Keratinocyte (primary cell): ENCODE data around the gene CDK14. TPM values are rescaled to one million over a fixed set of nuclear protein-coding genes. Genes with fewer than 3 reads are reported as not detected.

ENCODE experiments used
- DNase-seq: peaks from one replicate; pipeline ENCODE4 v3.0.0-alpha.2; 2011; ENCODE audit warnings: low read depth, missing footprints, low spot score
- FAIRE-seq: peaks from 2 replicates; lab custom pipeline; 2011; peaks lifted over from hg19 to GRCh38; lab: Jason Lieb, UNC
- H2AFZ ChIP-seq: 2 replicates; pipeline ENCODE4 v1.6.0; 2012; ENCODE audit warnings: low read length, control low read depth, inconsistent platforms; ENCODE audit not compliant: control insufficient read depth
- H3K27ac ChIP-seq: 2 replicates; pipeline ENCODE4 v1.5.1; 2011; ENCODE audit warnings: low read length; ENCODE audit not compliant: control insufficient read depth, insufficient read depth
- H3K27me3 ChIP-seq: 3 replicates; pipeline ENCODE4 v1.6.0; 2011; ENCODE audit warnings: low read length; ENCODE audit not compliant: control insufficient read depth, insufficient read depth; ENCODE audit errors: extremely low read depth
- H3K36me3 ChIP-seq, 2 experiments: 2 replicates in 1 of 2; 3 replicates in 1 of 2; pipeline ENCODE4 v1.5.1; 2011; ENCODE audit warnings: low read length in 2 of 2, mild to moderate bottlenecking in 1 of 2; ENCODE audit not compliant: control insufficient read depth in 2 of 2, insufficient read depth in 2 of 2; ENCODE audit errors: extremely low read depth in 1 of 2
- H3K4me1 ChIP-seq: 3 replicates; pipeline ENCODE4 v1.5.1; 2011; ENCODE audit warnings: low read length; ENCODE audit not compliant: control insufficient read depth, insufficient read depth; ENCODE audit errors: extremely low read depth
- H3K4me2 ChIP-seq: 3 replicates; pipeline ENCODE4 v1.6.0; 2011; ENCODE audit warnings: low read depth, low read length; ENCODE audit not compliant: control insufficient read depth, insufficient read depth; ENCODE audit errors: extremely low read depth
- H3K4me3 ChIP-seq, 3 experiments: fragments of 200-600 bp in 1 of 3; sonication (generic) in 1 of 3; 2 replicates in 2 of 3; 3 replicates in 1 of 3; pipeline ENCODE4 v1.5.1; 2011 to 2016; ENCODE audit warnings: low read length in 3 of 3, mild to moderate bottlenecking in 3 of 3, control low read depth in 2 of 3, inconsistent platforms in 1 of 3, low read depth in 1 of 3, mixed read lengths in 1 of 3, mixed run types in 1 of 3, moderate library complexity in 1 of 3; ENCODE audit not compliant: control insufficient read depth in 2 of 3, insufficient read depth in 2 of 3; ENCODE audit errors: extremely low read depth in 1 of 3
- H3K79me2 ChIP-seq: 2 replicates; pipeline ENCODE4 v1.6.0; 2012; ENCODE audit warnings: low read length; ENCODE audit not compliant: control insufficient read depth, insufficient read depth
- H3K9ac ChIP-seq: 3 replicates; pipeline ENCODE4 v1.6.0; 2011; ENCODE audit warnings: low read length; ENCODE audit not compliant: control insufficient read depth, insufficient read depth; ENCODE audit errors: extremely low read depth
- H3K9me1 ChIP-seq: 3 replicates; pipeline ENCODE4 v1.6.0; 2011; ENCODE audit warnings: low read length; ENCODE audit not compliant: control insufficient read depth, insufficient read depth; ENCODE audit errors: extremely low read depth
- H3K9me3 ChIP-seq: 2 replicates; pipeline ENCODE4 v1.5.1; 2012; ENCODE audit warnings: low read depth, low read length; ENCODE audit not compliant: control insufficient read depth
- H4K20me1 ChIP-seq: 3 replicates; pipeline ENCODE4 v1.6.0; 2011; ENCODE audit warnings: low read length; ENCODE audit not compliant: control insufficient read depth, insufficient read depth; ENCODE audit errors: extremely low read depth
- EZH2 ChIP-seq: IDR thresholded peaks from one replicate; pipeline ENCODE4 v1.6.1; 2012; ENCODE audit warnings: inconsistent platforms, mild to moderate bottlenecking, low read length, moderate library complexity
- dilution Hi-C: fragments of 300-500 bp; cut with MboI; formaldehyde crosslinking; loops from one replicate; pipeline ENCODE4 v1.7.0; 2020; ENCODE audit warnings: low sequenced_read_pairs; ENCODE audit not compliant: extremely low pct_ligation_motif_present
- polyA plus RNA-seq, 5 experiments: library from polyadenylated mRNA; depleted of rRNA in 3 of 5; stranded (reverse) in 3 of 5; stranded (forward) in 1 of 5; unstranded in 1 of 5; fragments of >200 nt; gene quantifications; 1 replicate in 1 of 5; 2 replicates in 3 of 5; 3 replicates in 1 of 5; pipeline versions ENCODE4 v1.2.1 to v1.2.3, GENCODE V29; 2011 to 2012; ENCODE audit warnings: missing spikeins in 2 of 5, low read depth in 1 of 5, low replicate concordance in 1 of 5
- TF ChIP-seq, protein P1 (sequence below), 3 experiments: IDR thresholded peaks in 1 of 3; conservative IDR thresholded peaks in 1 of 3; optimal IDR thresholded peaks in 1 of 3; 2 replicates in 2 of 3; 3 replicates in 1 of 3; pipeline versions ENCODE3 to v1.5.1; 2011; ENCODE audit warnings: low read length in 3 of 3, mild to moderate bottlenecking in 3 of 3, moderate library complexity in 2 of 3, control low read depth in 1 of 3, inconsistent platforms in 1 of 3; ENCODE audit not compliant: insufficient read depth in 2 of 3; ENCODE audit errors: extremely low read depth in 1 of 3

The CDK14 gene
- polyA plus RNA-seq, 1 donor (not counting 4 experiments of a cell fraction or from before 2014, with no cell fraction given) = 4.0 TPM

GRCh38 chr7:90563286-90563685 is 32.8 kb upstream of the CDK14 start:
- DNase-seq (no peak), FAIRE-seq (no peak)
- TF ChIP-seq EZH2 = no peak
- TF ChIP-seq, protein P1, sequence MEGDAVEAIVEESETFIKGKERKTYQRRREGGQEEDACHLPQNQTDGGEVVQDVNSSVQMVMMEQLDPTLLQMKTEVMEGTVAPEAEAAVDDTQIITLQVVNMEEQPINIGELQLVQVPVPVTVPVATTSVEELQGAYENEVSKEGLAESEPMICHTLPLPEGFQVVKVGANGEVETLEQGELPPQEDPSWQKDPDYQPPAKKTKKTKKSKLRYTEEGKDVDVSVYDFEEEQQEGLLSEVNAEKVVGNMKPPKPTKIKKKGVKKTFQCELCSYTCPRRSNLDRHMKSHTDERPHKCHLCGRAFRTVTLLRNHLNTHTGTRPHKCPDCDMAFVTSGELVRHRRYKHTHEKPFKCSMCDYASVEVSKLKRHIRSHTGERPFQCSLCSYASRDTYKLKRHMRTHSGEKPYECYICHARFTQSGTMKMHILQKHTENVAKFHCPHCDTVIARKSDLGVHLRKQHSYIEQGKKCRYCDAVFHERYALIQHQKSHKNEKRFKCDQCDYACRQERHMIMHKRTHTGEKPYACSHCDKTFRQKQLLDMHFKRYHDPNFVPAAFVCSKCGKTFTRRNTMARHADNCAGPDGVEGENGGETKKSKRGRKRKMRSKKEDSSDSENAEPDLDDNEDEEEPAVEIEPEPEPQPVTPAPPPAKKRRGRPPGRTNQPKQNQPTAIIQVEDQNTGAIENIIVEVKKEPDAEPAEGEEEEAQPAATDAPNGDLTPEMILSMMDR (optimal IDR thresholded peaks at IDR 0.05 in 1 of 3, IDR thresholded peaks at IDR 0.05 in 1 of 3, conservative IDR thresholded peaks at IDR 0.05 in 1 of 3; ENCODE audit: extremely low read depth in 1 of 3, insufficient read depth in 2 of 3, low read length in 3 of 3) = no peak
- dilution Hi-C loops = no loop called here
- H3K4me3 ChIP-seq = no peak overlapping the region
- H3K4me1 ChIP-seq = no peaks in the 10 kb centered on the region
- no peak overlapping the region for H3K4me2 ChIP-seq
- no peaks in the 10 kb centered on the region for H3K36me3 ChIP-seq
- peaks cover 2% of the 10 kb centered on the region for H3K27me3 ChIP-seq
- no peaks in the 10 kb centered on the region for H3K79me2 ChIP-seq
- H3K27ac ChIP-seq = no peak overlapping the region
- H2AFZ ChIP-seq = no peak overlapping the region
- H4K20me1 ChIP-seq = no peaks in the 10 kb centered on the region
- no peaks in the 10 kb centered on the region for H3K9me3 ChIP-seq
- H3K9me1 ChIP-seq = no peaks in the 10 kb centered on the region
- no peak overlapping the region for H3K9ac ChIP-seq

DNA sequence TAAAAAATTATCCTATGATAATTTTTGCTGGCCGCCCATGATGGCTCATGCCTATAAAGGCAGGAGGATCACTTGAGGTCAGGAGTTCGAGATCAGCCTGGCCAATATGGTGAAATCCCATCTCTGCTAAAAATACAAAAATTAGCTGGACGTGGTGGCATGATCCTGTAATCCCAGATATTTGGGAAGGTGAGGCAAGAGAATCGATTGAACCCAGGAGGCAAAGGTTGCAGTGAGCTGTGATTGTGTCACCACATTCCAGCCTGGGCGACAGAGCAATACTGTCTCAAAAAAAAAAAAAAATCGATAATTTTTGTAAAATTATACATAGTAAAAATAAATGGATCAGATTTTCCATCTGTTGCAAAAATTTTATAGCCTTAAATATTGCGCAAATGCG is 31.7 kb upstream of the CDK14 start:
- no peak overlapping the region for H3K4me3 ChIP-seq
- H3K9me3 ChIP-seq = no peaks in the 10 kb centered on the region
- H3K9me1 ChIP-seq = no peaks in the 10 kb centered on the region
- FAIRE-seq (no peak), DNase-seq (no peak)
- H3K9ac ChIP-seq = no peak overlapping the region
- H4K20me1 ChIP-seq = no peaks in the 10 kb centered on the region
- H3K4me2 ChIP-seq = no peak overlapping the region
- no peaks in the 10 kb centered on the region for H3K4me1 ChIP-seq
- H3K79me2 ChIP-seq = no peaks in the 10 kb centered on the region
- H3K36me3 ChIP-seq = no peaks in the 10 kb centered on the region
- TF ChIP-seq, protein P1 (optimal IDR thresholded peaks at IDR 0.05 in 1 of 3, IDR thresholded peaks at IDR 0.05 in 1 of 3, conservative IDR thresholded peaks at IDR 0.05 in 1 of 3; ENCODE audit: extremely low read depth in 1 of 3, insufficient read depth in 2 of 3, low read length in 3 of 3) = no peak
- TF ChIP-seq EZH2 = no peak
- no peak overlapping the region for H3K27ac ChIP-seq
- H3K27me3 ChIP-seq = no peaks in the 10 kb centered on the region
- no peak overlapping the region for H2AFZ ChIP-seq
- dilution Hi-C loops = no loop called here
